Erythroblast (primary cell): ENCODE measurements around the gene CRHR1.

Experiments
- DNase-seq, 2 experiments: peaks; one replicate each; lab custom pipeline; 2025; lab: John Stamatoyannopoulos, UW
- GATA1 ChIP-seq: IDR thresholded peaks from 2 replicates; pipeline ENCODE4 v1.6.1; 2011; ENCODE audit warnings: low read depth, mild to moderate bottlenecking, control low read depth, low read length, moderate library complexity
- POLR2A ChIP-seq: IDR thresholded peaks from 2 replicates; pipeline ENCODE4 v1.6.1; 2011; ENCODE audit warnings: mild to moderate bottlenecking, low read length

The CRHR1 gene

GRCh38 chr17:45771271-45771959 is 12.7 kb upstream of the CRHR1 start:
- DNase-seq = no peak
- TF ChIP-seq GATA1 (no peak), POLR2A (no peak)

GRCh38 chr17:45775148-45775547 is 9.0 kb upstream of the CRHR1 start:
- no peak for DNase-seq
- TF ChIP-seq GATA1 = no peak

GRCh38 chr17:45775576-45776011 is 8.5 kb upstream of the CRHR1 start:
- DNase-seq = no peak
- TF ChIP-seq GATA1 = no peak
- TF ChIP-seq POLR2A = no peak

GRCh38 chr17:45776896-45777295 is 7.2 kb upstream of the CRHR1 start:
- no peak for DNase-seq

GRCh38 chr17:45777388-45777787 is 6.7 kb upstream of the CRHR1 start:
- DNase-seq = no peak
- TF ChIP-seq POLR2A = no peak
- TF ChIP-seq GATA1 = no peak

More at GRCh38 chr17:45776896-45777295, 7.2 kb upstream of the CRHR1 start:
- TF ChIP-seq GATA1 (no peak), POLR2A (no peak)

GRCh38 chr17:45780921-45781320 is 3.2 kb upstream of the CRHR1 start:
- TF ChIP-seq POLR2A (no peak), GATA1 (no peak)
- no peak for DNase-seq

GRCh38 chr17:45782889-45783592 is 1.1 kb upstream of the CRHR1 start:
- DNase-seq = peak; percentile 22 to 37
- TF ChIP-seq POLR2A = no peak
- TF ChIP-seq GATA1 = no peak

GRCh38 chr17:45783593-45784292 is 377 bp upstream of the CRHR1 start:
- TF ChIP-seq GATA1 (no peak), POLR2A (no peak)
- no peak for DNase-seq

- TF ChIP-seq GATA1 (no peak), POLR2A (no peak)
- DNase-seq = peak; percentile 35 to 38
Observed at GRCh38 chr17:45784741-45785479, 790 bp downstream of the CRHR1 start.

- DNase-seq = no peak
Observed at GRCh38 chr17:45785480-45786193, 1.5 kb downstream of the CRHR1 start.

GRCh38 chr17:45786349-45786748 is 2.2 kb downstream of the CRHR1 start:
- DNase-seq = no peak
- TF ChIP-seq GATA1 (no peak), POLR2A (no peak)

More at GRCh38 chr17:45785480-45786193, 1.5 kb downstream of the CRHR1 start:
- TF ChIP-seq GATA1 (no peak), POLR2A (no peak)

GRCh38 chr17:45787044-45787443 is 2.9 kb downstream of the CRHR1 start:
- TF ChIP-seq GATA1 = no peak
- TF ChIP-seq POLR2A = no peak
- no peak for DNase-seq

GRCh38 chr17:45787656-45788055 is 3.5 kb downstream of the CRHR1 start:
- no peak for DNase-seq
- TF ChIP-seq GATA1 = no peak
- TF ChIP-seq POLR2A = no peak
